IMR-90 (cell line): Measurements from ENCODE around the gene PROB1. TPM values are rescaled to one million over a fixed set of nuclear protein-coding genes. Genes with fewer than 3 reads are reported as not detected.

Experiments
- ATAC-seq: fragments of 200-7000 bp; cut with Tn5 transposase; 2 replicates; pipeline ENCODE4 v1.9.1; 2020; ENCODE audit warnings: low read depth, mild to moderate bottlenecking, moderate library complexity
- BruUV-seq: library from RNA; stranded (reverse); fragments of 400-500 nt; replicated peaks from 2 replicates; lab custom pipeline; 2021; lab: Mats Ljungman, UMichigan
- CTCF ChIA-PET: fragments of 300-600 bp; formaldehyde crosslinking; extraction: SDS; loops from one replicate; lab custom pipeline; 2021; ENCODE audit warnings: antibody characterized with exemption; lab: Yijun Ruan, JAX
- POLR2A ChIA-PET: fragments of 300-600 bp; sonication (Branson Sonifier 250); formaldehyde crosslinking; loops from one replicate; lab custom pipeline; 2022; ENCODE audit warnings: antibody characterized with exemption; ENCODE audit not compliant: unreplicated experiment; lab: Charles Lee
- DNase-seq: peaks from one replicate; pipeline ENCODE4 v3.0.0; 2013
- H2AFZ ChIP-seq: replicated peaks from 2 replicates; pipeline ENCODE3; 2013; ENCODE audit warnings: low read length, mild to moderate bottlenecking; ENCODE audit not compliant: poor library complexity
- H2AK5ac ChIP-seq: 2 replicates; pipeline ENCODE4 v1.6.1; 2013; ENCODE audit warnings: low read depth, low read length, inconsistent platforms
- H2AK9ac ChIP-seq: replicated peaks from 2 replicates; pipeline ENCODE3; 2013; ENCODE audit warnings: mild to moderate bottlenecking, low read depth, low read length, moderate library complexity; ENCODE audit not compliant: poor library complexity
- H2BK120ac ChIP-seq: 2 replicates; pipeline ENCODE4 v1.6.1; 2013; ENCODE audit warnings: low read depth, low read length, inconsistent platforms
- H2BK15ac ChIP-seq: 3 replicates; pipeline ENCODE4 v1.6.1; 2013; ENCODE audit warnings: low read depth, low read length, inconsistent platforms
- H2BK20ac ChIP-seq: 2 replicates; pipeline ENCODE4 v1.6.1; 2013; ENCODE audit warnings: low read depth, mild to moderate bottlenecking, inconsistent platforms, low read length, moderate library complexity
- H2BK5ac ChIP-seq: 2 replicates; pipeline ENCODE4 v1.6.1; 2013; ENCODE audit warnings: mild to moderate bottlenecking, low read depth, low read length, inconsistent platforms; ENCODE audit not compliant: poor library complexity, severe bottlenecking
- H3K14ac ChIP-seq: replicated peaks from 2 replicates; pipeline ENCODE4 v1.6.1; 2013; ENCODE audit warnings: low read depth, low read length, inconsistent platforms
- H3K18ac ChIP-seq: 2 replicates; pipeline ENCODE4 v1.6.1; 2013; ENCODE audit warnings: low read depth, low read length, control low read depth
- H3K23ac ChIP-seq: 2 replicates; pipeline ENCODE4 v1.6.1; 2013; ENCODE audit warnings: low read depth, low read length, inconsistent platforms
- H3K27ac ChIP-seq: 2 replicates; pipeline ENCODE4 v1.5.1; 2013; ENCODE audit warnings: mild to moderate bottlenecking, control low read depth, low read length; ENCODE audit not compliant: insufficient read depth
- H3K27me3 ChIP-seq: 2 replicates; pipeline ENCODE4 v1.6.1; 2013; ENCODE audit warnings: low read length; ENCODE audit not compliant: control insufficient read depth, insufficient read depth
- H3K36me3 ChIP-seq: 2 replicates; pipeline ENCODE4 v1.6.1; 2013; ENCODE audit warnings: low read length, mixed read lengths; ENCODE audit not compliant: control insufficient read depth, insufficient read depth
- H3K4ac ChIP-seq: 2 replicates; pipeline ENCODE4 v1.6.1; 2013; ENCODE audit warnings: low read depth, low read length, inconsistent platforms
- H3K4me1 ChIP-seq: 2 replicates; pipeline ENCODE4 v1.6.1; 2013; ENCODE audit warnings: low read length, mixed read lengths; ENCODE audit not compliant: control insufficient read depth, insufficient read depth
- H3K4me2 ChIP-seq: 2 replicates; pipeline ENCODE4 v1.6.1; 2013; ENCODE audit warnings: low read depth, mild to moderate bottlenecking, control low read depth, low read length, moderate library complexity
- H3K4me3 ChIP-seq: 2 replicates; pipeline ENCODE4 v1.5.1; 2013; ENCODE audit warnings: low read depth, mild to moderate bottlenecking, control low read depth, low read length, moderate library complexity; ENCODE audit not compliant: insufficient read depth
- H3K56ac ChIP-seq: 2 replicates; pipeline ENCODE4 v1.6.1; 2013; ENCODE audit warnings: low read length, inconsistent platforms; ENCODE audit not compliant: insufficient read depth; ENCODE audit errors: extremely low read depth
- H3K79me1 ChIP-seq, 2 experiments: 2 replicates each; pipeline ENCODE4 v1.6.1; 2013; ENCODE audit warnings: low read length in 2 of 2, inconsistent platforms in 1 of 2, low read depth in 1 of 2
- H3K9ac ChIP-seq: 2 replicates; pipeline ENCODE4 v1.6.1; 2013; ENCODE audit warnings: low read depth, low read length, control low read depth
- H3K9me1 ChIP-seq: 2 replicates; pipeline ENCODE4 v1.6.1; 2013; ENCODE audit warnings: low read length, inconsistent platforms; ENCODE audit not compliant: insufficient read depth
- H3K9me3 ChIP-seq: 2 replicates; pipeline ENCODE4 v1.6.1; 2013; ENCODE audit warnings: low read length; ENCODE audit not compliant: control insufficient read depth, insufficient read depth
- H4K20me1 ChIP-seq: 2 replicates; pipeline ENCODE4 v1.6.1; 2013; ENCODE audit warnings: low read length, inconsistent platforms; ENCODE audit not compliant: insufficient read depth
- H4K5ac ChIP-seq: 2 replicates; pipeline ENCODE4 v1.6.1; 2013; ENCODE audit warnings: mild to moderate bottlenecking, low read depth, low read length, control low read depth
- H4K8ac ChIP-seq, 2 experiments: 2 replicates each; pipeline ENCODE4 v1.6.1; 2013; ENCODE audit warnings: low read depth in 2 of 2, low read length in 2 of 2, control low read depth in 1 of 2, inconsistent platforms in 1 of 2
- H4K91ac ChIP-seq: 2 replicates; pipeline ENCODE4 v1.6.1; 2013; ENCODE audit warnings: low read depth, low read length, inconsistent platforms; ENCODE audit not compliant: insufficient read depth
- FOS ChIP-seq: fragments of 150-350 bp; IDR thresholded peaks from 2 replicates; pipeline ENCODE4 v1.6.1; 2016; ENCODE audit warnings: low read depth, low read length
- NFE2L2 ChIP-seq: fragments of 150-350 bp; IDR thresholded peaks from 2 replicates; pipeline ENCODE4 v1.6.1; 2016; ENCODE audit warnings: low read depth, mild to moderate bottlenecking, low read length
- SMC3 ChIP-seq: fragments of 150-350 bp; IDR thresholded peaks from 2 replicates; pipeline ENCODE4 v1.6.1; 2016; ENCODE audit warnings: low read depth, mild to moderate bottlenecking, antibody characterized with exemption, low read length, moderate library complexity
- USF2 ChIP-seq: fragments of 150-350 bp; IDR thresholded peaks from 2 replicates; pipeline ENCODE4 v1.6.1; 2017; ENCODE audit warnings: mild to moderate bottlenecking, antibody characterized with exemption, low read length, low read depth
- WGBS, 2 experiments: methylation state at CpG; one replicate each; pipeline versions ENCODE4 v1.1.5 to v1.1.7; 2013; ENCODE audit warnings: missing lambda C conversion rate in 2 of 2; ENCODE audit not compliant: insufficient read length in 1 of 2; ENCODE audit errors: extremely low coverage in 2 of 2; 5-methylcytosine and 5-hydroxymethylcytosine counted together
- dilution Hi-C: fragments of 300-500 bp; cut with HindIII; formaldehyde crosslinking; loops from one replicate; pipeline ENCODE4 v1.14.3; 2018; ENCODE audit warnings: low sequenced_read_pairs; ENCODE audit not compliant: unreplicated experiment
- in situ Hi-C: fragments of 300-500 bp; cut with MboI; formaldehyde crosslinking; loops from 3 replicates; pipeline ENCODE4 v1.14.3; 2019; ENCODE audit warnings: low sequenced_read_pairs, inconsistent platforms, mixed read lengths
- intact Hi-C: fragments of 100-400 bp; cut with micrococcal nuclease; formaldehyde crosslinking; loops from 2 replicates; pipeline ENCODE4 v1.10.0; 2022
- polyA plus RNA-seq, 3 experiments: library from polyadenylated mRNA; depleted of rRNA; stranded (reverse); fragments of >200 nt; gene quantifications; 2 replicates each; pipeline ENCODE4 v1.2.3, GENCODE V29; 2012; ENCODE audit warnings: low replicate concordance in 1 of 3
- total RNA-seq: library from RNA; depleted of rRNA; stranded (reverse); fragments of >200 nt; gene quantifications from 2 replicates; pipeline ENCODE4 v1.2.3, GENCODE V29; 2012

Gene PROB1
- total and polyA plus RNA-seq, 2 of the 4 experiments (the other 2 are of a cell fraction) = under 0.01 to 0.38 TPM

DNA sequence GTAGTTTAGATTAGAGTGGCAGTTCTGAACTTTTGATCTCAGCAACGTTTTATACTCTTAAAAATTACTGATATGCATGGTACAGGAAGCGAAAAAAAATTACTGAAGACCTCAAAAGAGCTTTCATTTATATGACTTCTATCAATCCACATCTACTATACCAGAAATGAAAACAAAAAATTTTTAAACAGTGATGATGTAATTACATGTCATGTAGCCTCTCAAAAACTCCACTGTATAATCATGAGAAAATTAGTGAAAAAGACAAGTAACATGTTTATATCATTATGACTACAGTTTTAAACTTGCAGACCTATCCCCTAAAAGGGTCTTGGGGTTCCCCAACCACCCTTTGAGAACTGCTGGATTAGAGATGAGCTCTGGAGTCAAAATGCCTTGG, 35.1 kb upstream of the PROB1 start:
- H2AFZ ChIP-seq = no peak overlapping the region
- H2AK5ac ChIP-seq = no peak overlapping the region
- H2BK20ac ChIP-seq = no peak overlapping the region
- no peak overlapping the region for H4K5ac ChIP-seq
- H3K4ac ChIP-seq = no peak overlapping the region
- no peak overlapping the region for H3K18ac ChIP-seq
- no peaks in the 10 kb centered on the region for H3K9me3 ChIP-seq
- intact Hi-C loops (no loop called here), in situ Hi-C loops (no loop called here), dilution Hi-C loops (no loop called here)
- H2BK15ac ChIP-seq = no peak overlapping the region
- no peaks in the 10 kb centered on the region for H3K27me3 ChIP-seq
- H3K4me1 ChIP-seq = peaks cover 2% of the 10 kb centered on the region; the same call in 1 of the 2 replicates
- CTCF ChIA-PET = interaction anchor here (1.0 to 1.8 kb wide), 3 partner anchors 9 to 88 kb away, joined by 4 read pairs; partner anchors contain the start of gene DNAJC18
- POLR2A ChIA-PET = no interaction called here
- H3K9me1 ChIP-seq = 0 out of 2 replicates have a peak, but pooled peaks cover 7% of the 10 kb centered on the region
- H3K14ac ChIP-seq = no peak overlapping the region
- ATAC-seq (no peak), DNase-seq (no peak)
- H4K8ac ChIP-seq = no peak overlapping the region
- no peak overlapping the region for H3K27ac ChIP-seq
- H2BK120ac ChIP-seq = no peak overlapping the region
- H3K56ac ChIP-seq = no peak overlapping the region
- H3K9ac ChIP-seq = no peak overlapping the region
- no CpG with 5 or more reads among the region's 2 CpGs for WGBS, 2 experiments
- BruUV-seq = no TSS peak
- H2AK9ac ChIP-seq = no peak overlapping the region
- no peak overlapping the region for H2BK5ac ChIP-seq
- no peak overlapping the region for H3K4me3 ChIP-seq
- no peak overlapping the region for H4K91ac ChIP-seq
- H3K36me3 ChIP-seq = peaks cover 17% of the 10 kb centered on the region
- no peak overlapping the region for H3K4me2 ChIP-seq
- H4K20me1 ChIP-seq = no peaks in the 10 kb centered on the region
- TF ChIP-seq FOS (no peak), NFE2L2 (no peak), USF2 (no peak), SMC3 (no peak)
- no peaks in the 10 kb centered on the region; a peak in 1 of 4 replicates for H3K79me1 ChIP-seq
- no peak overlapping the region for H3K23ac ChIP-seq
